ENCODE data around the gene DECR2.
A peak's percentile ranks its signal among the peaks of the same experiment; 100 is the strongest.

DECR2 gene

DNA sequence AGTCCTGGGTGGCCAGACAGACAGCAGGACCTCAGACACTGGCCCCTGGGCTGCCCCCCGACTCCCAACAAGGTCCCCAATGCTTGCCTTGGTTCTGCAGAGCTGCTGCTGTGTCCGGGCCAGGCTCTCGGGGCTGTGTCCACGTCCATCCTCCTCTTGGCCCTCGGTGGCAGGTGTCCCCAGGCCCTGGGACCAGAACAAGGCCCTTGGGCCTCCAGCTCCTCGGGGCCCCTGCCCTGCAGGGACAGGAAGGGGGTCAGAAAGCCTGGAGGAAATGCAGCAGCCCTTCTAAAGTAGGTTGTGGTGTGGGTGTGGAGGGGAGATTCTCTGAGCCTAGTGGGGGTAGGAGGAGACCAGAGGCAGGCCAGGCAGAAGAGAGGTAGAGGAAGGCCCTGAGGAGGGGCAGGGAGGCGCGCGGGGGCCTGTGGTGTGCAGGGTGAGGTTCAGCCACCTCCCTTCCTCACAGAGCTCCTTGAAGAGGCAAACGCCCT is 46.7 kb upstream of the DECR2 start:
- TF ChIP-seq, protein P1, sequence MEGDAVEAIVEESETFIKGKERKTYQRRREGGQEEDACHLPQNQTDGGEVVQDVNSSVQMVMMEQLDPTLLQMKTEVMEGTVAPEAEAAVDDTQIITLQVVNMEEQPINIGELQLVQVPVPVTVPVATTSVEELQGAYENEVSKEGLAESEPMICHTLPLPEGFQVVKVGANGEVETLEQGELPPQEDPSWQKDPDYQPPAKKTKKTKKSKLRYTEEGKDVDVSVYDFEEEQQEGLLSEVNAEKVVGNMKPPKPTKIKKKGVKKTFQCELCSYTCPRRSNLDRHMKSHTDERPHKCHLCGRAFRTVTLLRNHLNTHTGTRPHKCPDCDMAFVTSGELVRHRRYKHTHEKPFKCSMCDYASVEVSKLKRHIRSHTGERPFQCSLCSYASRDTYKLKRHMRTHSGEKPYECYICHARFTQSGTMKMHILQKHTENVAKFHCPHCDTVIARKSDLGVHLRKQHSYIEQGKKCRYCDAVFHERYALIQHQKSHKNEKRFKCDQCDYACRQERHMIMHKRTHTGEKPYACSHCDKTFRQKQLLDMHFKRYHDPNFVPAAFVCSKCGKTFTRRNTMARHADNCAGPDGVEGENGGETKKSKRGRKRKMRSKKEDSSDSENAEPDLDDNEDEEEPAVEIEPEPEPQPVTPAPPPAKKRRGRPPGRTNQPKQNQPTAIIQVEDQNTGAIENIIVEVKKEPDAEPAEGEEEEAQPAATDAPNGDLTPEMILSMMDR (IDR thresholded peaks at IDR 0.05; ENCODE audit: insufficient read depth, low read length, poor library complexity, severe bottlenecking): no peak
- no peak overlapping the region for H3K4me3 ChIP-seq (replicated peaks; ENCODE audit: low read depth, low read length)
- DNase-seq (ENCODE audit: extremely low read depth, insufficient read length): no peak
- H3K36me3 ChIP-seq (ENCODE audit: control insufficient read depth, insufficient read depth, low read length): no peaks in the 10 kb centered on the region
- H3K27me3 ChIP-seq (replicated peaks; ENCODE audit: control insufficient read depth, insufficient read depth, low read length): no peaks in the 10 kb centered on the region

DNA sequence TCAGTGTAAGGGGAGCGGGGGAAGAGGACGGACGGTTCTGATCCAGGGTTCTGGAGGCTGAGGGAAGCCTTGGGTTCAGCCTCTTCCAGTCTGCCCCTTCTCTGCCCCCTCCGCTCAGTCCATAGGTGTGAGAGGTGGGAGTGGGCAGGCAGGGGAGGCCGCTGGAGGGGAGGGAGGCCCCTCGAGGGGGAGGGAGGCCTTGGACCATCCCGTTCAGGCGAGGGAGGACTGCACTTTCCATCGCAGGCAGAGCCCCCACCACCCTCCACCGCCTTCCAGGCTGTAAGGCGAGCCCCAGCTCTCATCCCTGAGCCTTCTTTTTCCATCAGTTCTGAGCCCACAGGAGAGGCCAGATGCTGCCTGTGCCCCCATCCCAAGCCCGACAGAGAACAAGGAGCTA is 44.9 kb upstream of the DECR2 start:
- no peaks in the 10 kb centered on the region for H3K36me3 ChIP-seq (ENCODE audit: control insufficient read depth, insufficient read depth, low read length)
- DNase-seq (ENCODE audit: extremely low read depth, insufficient read length): peak; percentile 3
- TF ChIP-seq, protein P1 (IDR thresholded peaks at IDR 0.05; ENCODE audit: insufficient read depth, low read length, poor library complexity, severe bottlenecking): no peak
- no peaks in the 10 kb centered on the region for H3K27me3 ChIP-seq (replicated peaks; ENCODE audit: control insufficient read depth, insufficient read depth, low read length)
- H3K4me3 ChIP-seq (replicated peaks; ENCODE audit: low read depth, low read length): no peak overlapping the region

- Histone ChIP-seq H3K27me3 (replicated peaks; ENCODE audit: control insufficient read depth, insufficient read depth, low read length) (no peaks in the 10 kb centered on the region), H3K4me3 (replicated peaks; ENCODE audit: low read depth, low read length) (no peak overlapping the region), H3K36me3 (ENCODE audit: control insufficient read depth, insufficient read depth, low read length) (no peaks in the 10 kb centered on the region)
- TF ChIP-seq, protein P1 (IDR thresholded peaks at IDR 0.05; ENCODE audit: insufficient read depth, low read length, poor library complexity, severe bottlenecking): no peak
- DNase-seq (ENCODE audit: extremely low read depth, insufficient read length): peak; percentile 8
Measured at GRCh38 chr16:359067-359763, 42.5 kb upstream of the DECR2 start.

GRCh38 chr16:359871-360697 is 41.6 kb upstream of the DECR2 start:
- peak; percentile 18 for DNase-seq (ENCODE audit: extremely low read depth, insufficient read length)
- H3K4me3 ChIP-seq (replicated peaks; ENCODE audit: low read depth, low read length): no peak overlapping the region
- TF ChIP-seq, protein P1 (IDR thresholded peaks at IDR 0.05; ENCODE audit: insufficient read depth, low read length, poor library complexity, severe bottlenecking): no peak
- no peaks in the 10 kb centered on the region for H3K27me3 ChIP-seq (replicated peaks; ENCODE audit: control insufficient read depth, insufficient read depth, low read length)
- H3K36me3 ChIP-seq (ENCODE audit: control insufficient read depth, insufficient read depth, low read length): no peaks in the 10 kb centered on the region

DNA sequence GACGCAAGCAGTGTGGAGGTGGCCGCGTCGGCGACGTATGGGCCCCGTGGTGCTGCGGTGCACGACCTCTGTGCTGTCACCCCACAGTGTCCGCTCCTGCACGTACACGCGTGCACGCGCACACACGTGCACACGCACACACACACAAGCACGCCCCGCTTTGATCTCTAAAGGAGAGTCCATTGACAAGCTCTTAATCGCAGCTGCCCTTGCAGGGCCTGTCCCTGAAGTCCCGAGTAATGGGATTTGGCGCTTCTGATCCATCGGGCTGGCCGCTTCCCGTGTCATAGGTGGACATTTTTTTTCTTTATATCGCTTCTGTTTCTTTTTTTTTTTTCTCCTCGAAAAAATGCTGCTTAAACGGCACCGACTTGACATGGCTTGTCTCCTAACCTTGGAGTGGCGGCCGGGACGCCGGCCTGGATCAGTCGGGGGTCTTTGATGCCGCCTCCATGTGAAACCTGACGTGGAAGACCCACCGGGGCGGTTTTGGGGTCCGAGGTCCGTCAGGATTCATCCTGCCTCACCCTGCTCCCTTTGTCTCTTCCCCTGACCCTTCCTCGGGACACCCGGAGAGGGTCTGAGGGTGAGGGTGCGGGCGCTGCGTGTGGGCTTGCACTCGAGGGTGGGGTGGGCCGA is 40.9 kb upstream of the DECR2 start:
- no peaks in the 10 kb centered on the region for H3K27me3 ChIP-seq (replicated peaks; ENCODE audit: control insufficient read depth, insufficient read depth, low read length)
- H3K4me3 ChIP-seq (replicated peaks; ENCODE audit: low read depth, low read length): no peak overlapping the region
- DNase-seq (ENCODE audit: extremely low read depth, insufficient read length): peak; percentile 7
- TF ChIP-seq, protein P1 (IDR thresholded peaks at IDR 0.05; ENCODE audit: insufficient read depth, low read length, poor library complexity, severe bottlenecking): no peak
- no peaks in the 10 kb centered on the region for H3K36me3 ChIP-seq (ENCODE audit: control insufficient read depth, insufficient read depth, low read length)
